A673 (cell line): Measurements from ENCODE around the gene ACOX3. TPM values are rescaled to one million over a fixed set of nuclear protein-coding genes. Genes with fewer than 3 reads are reported as not detected.

Experiments
- BruUV-seq: library from RNA; stranded (reverse); fragments of 400-500 nt; replicated peaks from 2 replicates; lab custom pipeline; 2021; lab: Mats Ljungman, UMichigan
- CTCF ChIA-PET: fragments of 300-600 bp; sonication (Branson Sonifier 250); formaldehyde crosslinking; loops from one replicate; lab custom pipeline; 2022; ENCODE audit warnings: antibody characterized with exemption; lab: Charles Lee
- POLR2A ChIA-PET: fragments of 300-600 bp; sonication (Branson Sonifier 250); formaldehyde crosslinking; loops from one replicate; lab custom pipeline; 2022; ENCODE audit warnings: antibody characterized with exemption; ENCODE audit not compliant: low non-redundant PET; lab: Charles Lee
- DNase-seq: peaks from one replicate; pipeline ENCODE4 v3.0.0-alpha.2; 2015; ENCODE audit warnings: low spot score
- H3K27ac ChIP-seq: fragments of 200-600 bp; sonication (generic); 2 replicates; pipeline ENCODE4 v1.5.1; 2016; ENCODE audit warnings: mixed run types, low read depth, mild to moderate bottlenecking, mixed read lengths, antibody characterized with exemption, low read length; ENCODE audit not compliant: poor library complexity, severe bottlenecking
- H3K27me3 ChIP-seq: fragments of 200-600 bp; sonication (generic); replicated peaks from 2 replicates; pipeline ENCODE4 v1.6.1; 2017; ENCODE audit warnings: mixed run types, low read depth, mild to moderate bottlenecking, mixed read lengths, antibody characterized with exemption, low read length; ENCODE audit not compliant: insufficient read depth, poor library complexity
- H3K36me3 ChIP-seq: fragments of 200-600 bp; sonication (generic); 2 replicates; pipeline ENCODE4 v1.6.1; 2016; ENCODE audit warnings: mixed run types, mild to moderate bottlenecking, mixed read lengths, antibody characterized with exemption, low read length; ENCODE audit not compliant: insufficient read depth, poor library complexity, severe bottlenecking
- H3K4me1 ChIP-seq: fragments of 200-600 bp; sonication (generic); 2 replicates; pipeline ENCODE4 v1.6.1; 2017; ENCODE audit warnings: mixed run types, mild to moderate bottlenecking, mixed read lengths, antibody characterized with exemption, low read length; ENCODE audit not compliant: insufficient read depth, poor library complexity, severe bottlenecking
- H3K4me3 ChIP-seq: fragments of 200-600 bp; sonication (generic); 2 replicates; pipeline ENCODE4 v1.5.1; 2016; ENCODE audit warnings: low read depth, mixed run types, mild to moderate bottlenecking, mixed read lengths, low read length; ENCODE audit not compliant: poor library complexity, severe bottlenecking
- H3K9me3 ChIP-seq: fragments of 200-600 bp; sonication (generic); 2 replicates; pipeline ENCODE4 v1.6.1; 2016; ENCODE audit warnings: mixed run types, low read depth, mild to moderate bottlenecking, mixed read lengths, antibody characterized with exemption, low read length; ENCODE audit not compliant: poor library complexity, severe bottlenecking
- EZH2 ChIP-seq: fragments of 200-600 bp; sonication (generic); IDR thresholded peaks from 2 replicates; pipeline ENCODE4 v1.6.1; 2017; ENCODE audit warnings: borderline replicate concordance, low read depth, mild to moderate bottlenecking, mixed read lengths, antibody characterized with exemption, low read length; ENCODE audit not compliant: poor library complexity, severe bottlenecking
- intact Hi-C: fragments of 100-400 bp; cut with micrococcal nuclease; formaldehyde crosslinking; loops from one replicate; pipeline ENCODE4 v1.10.0; 2022; ENCODE audit not compliant: unreplicated experiment
- total RNA-seq: library from RNA; stranded (reverse); gene quantifications from 2 replicates; pipeline ENCODE4 v1.2.3, GENCODE V29; 2021
- TF ChIP-seq, protein P1 (sequence below): fragments of 300-800, 200-600 bp; sonication (generic); conservative IDR thresholded peaks from 2 replicates; pipeline ENCODE4 v1.5.1; 2017; ENCODE audit warnings: low read depth, mild to moderate bottlenecking, antibody characterized with exemption, low read length, moderate library complexity, mixed read lengths

ACOX3 gene
- total RNA-seq, 1 experiment from 2014 or later: 14.3 TPM

DNA sequence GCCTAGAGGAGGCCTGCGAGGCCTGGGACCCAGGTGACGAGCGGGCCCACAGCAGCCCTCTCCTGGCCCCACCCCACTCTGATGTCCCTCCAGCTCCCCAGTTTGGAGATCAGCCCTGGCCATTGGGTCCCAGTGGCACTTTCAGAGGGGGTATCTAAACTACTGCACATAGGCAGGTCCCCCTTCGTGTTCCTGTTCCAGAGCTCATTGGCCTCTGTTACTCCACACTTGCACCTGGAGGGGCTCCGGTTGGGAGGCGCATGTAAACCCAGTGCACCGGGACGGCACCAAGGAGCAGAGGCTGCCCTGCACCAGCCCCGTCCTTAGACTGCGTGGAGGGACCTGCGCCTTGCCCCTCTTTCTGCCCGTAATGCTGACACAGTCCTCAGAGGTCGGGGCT lies 34.3 kb upstream of the ACOX3 start:
- H3K9me3 ChIP-seq: no peaks in the 10 kb centered on the region
- TF ChIP-seq EZH2: no peak
- TF ChIP-seq, protein P1, sequence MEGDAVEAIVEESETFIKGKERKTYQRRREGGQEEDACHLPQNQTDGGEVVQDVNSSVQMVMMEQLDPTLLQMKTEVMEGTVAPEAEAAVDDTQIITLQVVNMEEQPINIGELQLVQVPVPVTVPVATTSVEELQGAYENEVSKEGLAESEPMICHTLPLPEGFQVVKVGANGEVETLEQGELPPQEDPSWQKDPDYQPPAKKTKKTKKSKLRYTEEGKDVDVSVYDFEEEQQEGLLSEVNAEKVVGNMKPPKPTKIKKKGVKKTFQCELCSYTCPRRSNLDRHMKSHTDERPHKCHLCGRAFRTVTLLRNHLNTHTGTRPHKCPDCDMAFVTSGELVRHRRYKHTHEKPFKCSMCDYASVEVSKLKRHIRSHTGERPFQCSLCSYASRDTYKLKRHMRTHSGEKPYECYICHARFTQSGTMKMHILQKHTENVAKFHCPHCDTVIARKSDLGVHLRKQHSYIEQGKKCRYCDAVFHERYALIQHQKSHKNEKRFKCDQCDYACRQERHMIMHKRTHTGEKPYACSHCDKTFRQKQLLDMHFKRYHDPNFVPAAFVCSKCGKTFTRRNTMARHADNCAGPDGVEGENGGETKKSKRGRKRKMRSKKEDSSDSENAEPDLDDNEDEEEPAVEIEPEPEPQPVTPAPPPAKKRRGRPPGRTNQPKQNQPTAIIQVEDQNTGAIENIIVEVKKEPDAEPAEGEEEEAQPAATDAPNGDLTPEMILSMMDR: no peak
- BruUV-seq: no TSS peak
- POLR2A ChIA-PET: no interaction called here
- H3K4me1 ChIP-seq: no peaks in the 10 kb centered on the region
- no peak overlapping the region for H3K4me3 ChIP-seq
- H3K27me3 ChIP-seq: no peaks in the 10 kb centered on the region
- peaks cover 9% of the 10 kb centered on the region for H3K36me3 ChIP-seq
- H3K27ac ChIP-seq: no peak overlapping the region
- DNase-seq: no peak
- CTCF ChIA-PET: interaction anchor here (0.8 kb wide), 1 partner anchor 132 kb away, joined by 3 read pairs; no protein-coding TSS in a partner anchor
- intact Hi-C loops: no loop called here

DNA sequence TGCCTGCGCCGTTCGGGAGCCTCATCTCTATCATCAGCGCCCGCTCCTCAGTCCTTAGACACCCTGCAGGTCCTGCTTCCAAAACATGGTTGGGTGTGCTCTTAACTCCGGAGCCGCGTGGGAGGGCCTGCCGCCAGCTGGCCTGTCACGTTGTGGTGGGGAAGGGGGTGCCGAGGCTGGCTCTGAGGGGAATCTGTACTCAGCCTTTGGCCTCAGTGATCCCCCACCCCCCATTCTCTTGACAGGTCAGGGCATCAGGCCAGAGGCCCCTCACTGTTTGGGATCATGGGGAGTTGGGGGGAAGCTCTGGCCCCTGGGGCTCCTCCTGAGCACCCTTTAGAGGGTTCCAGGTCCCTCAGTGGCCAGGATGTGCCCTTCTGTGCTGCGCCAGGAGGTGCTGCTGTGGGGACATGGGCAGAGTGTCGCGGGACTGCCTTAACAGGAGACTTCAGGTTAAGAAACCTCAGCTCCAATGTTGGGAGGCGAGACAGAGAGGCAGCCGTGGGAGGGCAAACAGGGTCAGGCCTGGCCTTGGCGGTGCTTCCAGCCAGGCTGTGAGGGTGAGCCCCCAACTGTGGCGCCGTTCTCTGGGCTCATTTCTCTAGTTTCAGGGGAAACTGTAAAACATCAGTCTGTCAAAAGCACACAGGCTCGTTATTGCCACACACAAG lies 33.5 kb upstream of the ACOX3 start:
- Histone ChIP-seq H3K9me3 (no peaks in the 10 kb centered on the region), H3K27ac (no peak overlapping the region), H3K36me3 (peaks cover 11% of the 10 kb centered on the region), H3K4me3 (no peak overlapping the region), H3K4me1 (peaks cover 2% of the 10 kb centered on the region), H3K27me3 (no peaks in the 10 kb centered on the region)
- ChIA-PET POLR2A (no interaction called here), CTCF (interaction anchor here (0.8 kb wide), 1 partner anchor 133 kb away, joined by 3 read pairs; no protein-coding TSS in a partner anchor)
- no TSS peak for BruUV-seq
- DNase-seq: no peak
- intact Hi-C loops: no loop called here
- no peak for TF ChIP-seq EZH2
- TF ChIP-seq, protein P1: no peak

DNA sequence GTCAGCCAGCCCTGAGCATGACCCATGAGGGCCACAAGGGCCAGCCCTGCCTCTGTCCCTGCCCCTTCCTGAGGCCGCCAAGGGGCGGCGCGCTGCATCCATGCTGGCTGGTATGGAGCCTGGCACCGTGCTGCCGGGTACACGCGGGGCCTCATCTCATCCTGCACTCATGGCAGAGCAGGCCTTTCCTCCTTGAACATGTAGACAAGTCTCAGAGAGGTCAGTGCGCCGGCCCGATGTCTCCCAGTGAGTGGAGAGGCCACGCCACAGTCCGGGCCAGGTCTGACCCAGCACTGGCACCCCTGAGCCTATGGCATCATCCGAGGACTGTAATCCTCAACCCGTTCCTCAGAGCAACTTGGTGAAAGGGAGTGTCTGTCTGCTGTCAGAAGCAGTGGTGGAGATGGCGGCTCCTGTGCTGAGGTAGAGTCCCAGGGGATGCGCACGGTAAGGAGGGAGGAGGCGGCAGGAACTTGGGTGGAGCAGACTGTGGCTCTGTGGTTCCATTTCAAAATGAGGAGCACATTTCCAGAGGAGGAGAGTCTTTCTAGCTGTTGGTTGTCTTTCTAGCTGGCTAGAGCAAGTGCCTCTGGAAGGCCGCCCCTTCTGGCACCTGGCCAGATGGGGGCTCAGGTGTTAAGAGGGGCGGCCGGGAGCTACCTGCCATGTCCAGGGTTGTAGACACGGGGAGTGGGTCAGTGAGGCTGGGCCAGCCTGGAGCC lies 32.8 kb upstream of the ACOX3 start:
- Histone ChIP-seq H3K4me3 (no peak overlapping the region), H3K27ac (no peak overlapping the region), H3K36me3 (peaks cover 11% of the 10 kb centered on the region), H3K4me1 (peaks cover 3% of the 10 kb centered on the region), H3K9me3 (no peaks in the 10 kb centered on the region), H3K27me3 (no peaks in the 10 kb centered on the region)
- no peak for TF ChIP-seq EZH2
- TF ChIP-seq, protein P1: no peak
- DNase-seq: no peak
- ChIA-PET CTCF (no interaction called here), POLR2A (no interaction called here)
- no TSS peak for BruUV-seq
- intact Hi-C loops: no loop called here
